ENCODE measurements around the gene UBTFL1. TPM values are rescaled to one million over a fixed set of nuclear protein-coding genes. Genes with fewer than 3 reads are reported as not detected.

The UBTFL1 gene, protein sequence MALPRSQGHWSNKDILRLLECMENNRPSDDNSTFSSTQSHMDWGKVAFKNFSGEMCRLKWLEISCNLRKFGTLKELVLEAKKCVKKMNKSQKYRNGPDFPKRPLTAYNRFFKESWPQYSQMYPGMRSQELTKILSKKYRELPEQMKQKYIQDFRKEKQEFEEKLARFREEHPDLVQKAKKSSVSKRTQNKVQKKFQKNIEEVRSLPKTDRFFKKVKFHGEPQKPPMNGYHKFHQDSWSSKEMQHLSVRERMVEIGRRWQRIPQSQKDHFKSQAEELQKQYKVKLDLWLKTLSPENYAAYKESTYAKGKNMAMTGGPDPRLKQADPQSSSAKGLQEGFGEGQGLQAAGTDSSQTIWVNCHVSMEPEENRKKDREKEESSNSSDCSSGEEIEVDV
- not detected in 2 replicates for total RNA-seq

DNA sequence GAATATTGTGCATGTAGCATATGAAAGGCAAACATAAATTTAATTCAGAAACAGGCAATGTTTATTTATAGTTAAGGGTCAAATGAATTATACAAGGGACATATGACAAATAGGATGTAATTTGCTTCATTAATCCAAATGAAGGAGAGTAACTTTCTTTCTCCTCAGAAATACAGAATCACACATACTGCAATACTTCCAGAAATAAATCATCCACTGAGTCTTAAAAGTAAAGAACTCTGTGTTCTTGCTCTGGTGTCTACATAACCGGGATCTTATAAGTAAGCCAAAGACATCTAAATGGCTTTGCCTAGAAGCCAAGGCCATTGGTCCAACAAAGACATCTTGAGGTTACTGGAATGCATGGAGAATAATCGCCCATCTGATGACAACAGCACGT, at the start of gene UBTFL1:
TSS of gene UBTFL1 (plus strand) at position 301 of the 400 bp plus-strand sequence. CDS start at position 301, 0 bp downstream.

DNA sequence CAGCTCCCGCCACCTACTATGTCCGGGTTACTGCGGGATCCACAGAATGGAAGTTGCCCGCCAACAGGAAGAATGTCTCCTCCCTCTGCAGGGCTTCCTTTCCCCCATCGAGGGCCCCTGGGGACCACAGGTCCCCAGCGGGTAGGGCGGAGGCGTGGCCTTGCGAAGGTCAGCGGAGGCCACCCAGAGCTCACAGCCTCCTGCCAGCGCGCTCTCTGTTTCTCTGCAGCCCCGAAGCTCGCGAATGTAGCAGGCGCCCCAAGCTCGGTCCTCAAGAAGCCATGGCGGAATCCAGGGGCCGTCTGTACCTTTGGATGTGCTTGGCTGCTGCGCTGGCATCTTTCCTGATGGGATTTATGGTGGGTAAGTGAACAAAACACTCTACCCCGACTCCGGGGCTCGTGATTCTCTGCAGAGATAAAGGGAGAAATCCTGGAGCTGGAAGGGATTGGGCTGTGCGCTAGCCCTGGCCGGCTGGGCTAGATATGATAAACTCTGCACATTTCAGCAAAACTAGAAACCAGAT, 48.8 kb downstream of the UBTFL1 start, which contains the start of gene NAALAD2:
TSS of gene NAALAD2 (plus strand) at position 186 of the 526 bp plus-strand sequence. CDS start at position 282, 96 bp downstream.

Other genes with a start within 250 kb of the UBTFL1 start
- not detected in 2 replicates for gene TRIM64B, start 207.5 kb upstream of the UBTFL1 start, total RNA-seq
- not detected in 2 replicates for gene TRIM49D1, start 163.7 kb upstream of the UBTFL1 start, total RNA-seq
- gene TRIM49D2, start 161.9 kb upstream of the UBTFL1 start, total RNA-seq: not detected in 2 replicates
- gene TRIM64, start 119.9 kb upstream of the UBTFL1 start, total RNA-seq: not detected in 2 replicates
- gene TRIM49C, start 54.8 kb upstream of the UBTFL1 start, total RNA-seq: not detected in 2 replicates
- under 0.01 and 0.19 TPM in 2 replicates for gene NAALAD2, start 48.7 kb downstream of the UBTFL1 start, total RNA-seq
- gene CHORDC1, start 137.1 kb downstream of the UBTFL1 start, total RNA-seq: 43.0 and 46.7 TPM in 2 replicates

Measured in endothelial cell of coronary artery (primary cell).